Measurements from ENCODE around the gene DNAH3. TPM values are rescaled to one million over a fixed set of nuclear protein-coding genes. Genes with fewer than 3 reads are reported as not detected.

Gene DNAH3
- total and polyA plus RNA-seq, 8 donors = 0.03 TPM; not detected in 7

- H3K36me3 ChIP-seq = no peaks in the 10 kb centered on the region
- intact Hi-C loops (cut with DNase I) = no loop called here
- H3K4me1 ChIP-seq = no peaks in the 10 kb centered on the region
- no peaks in the 10 kb centered on the region for H3K9me3 ChIP-seq
- DNase-seq (peak in 1 of 6 donors; percentile 27), ATAC-seq (peak in 3 of 4 donors; percentile 51 to 70 (median 53)), FAIRE-seq (no peak)
- H3K27ac ChIP-seq = no peak overlapping the region
- no peak overlapping the region for H3K4me3 ChIP-seq
- TF ChIP-seq CTCF (IDR thresholded peaks at IDR 0.05) = no peak
- WGBS, 2 donors = 62 to 73% methylated on average over 4 of the region's 4 CpGs
- no peaks in the 10 kb centered on the region for H3K27me3 ChIP-seq
These were observed 232.0 kb downstream of the DNAH3 start for GRCh38 chr16:20918486-20919239.

- no peak for TF ChIP-seq CTCF (IDR thresholded peaks at IDR 0.05)
- no peak for DNase-seq
- 93 to 97% methylated on average over 4 of the region's 4 CpGs for WGBS, 2 donors
- Histone ChIP-seq H3K27ac (no peak overlapping the region), H3K9me3 (no peaks in the 10 kb centered on the region), H3K27me3 (no peaks in the 10 kb centered on the region), H3K4me3 (no peak overlapping the region), H3K36me3 (no peaks in the 10 kb centered on the region), H3K4me1 (no peaks in the 10 kb centered on the region)
- no peak for FAIRE-seq
- intact Hi-C loops (cut with DNase I) = no loop called here
- ATAC-seq = peak in 1 of 4 donors; percentile 36
These were observed 233.7 kb downstream of the DNAH3 start for GRCh38 chr16:20916942-20917341.

- Histone ChIP-seq H3K27ac (no peak overlapping the region), H3K36me3 (no peaks in the 10 kb centered on the region), H3K4me1 (peaks cover 0 to 5% (median 0%) of the 10 kb centered on the region in 3 donors), H3K9me3 (no peaks in the 10 kb centered on the region), H3K27me3 (no peaks in the 10 kb centered on the region), H3K4me3 (no peak overlapping the region)
- 94 to 95% methylated on average over 10 of the region's 10 CpGs for WGBS, 2 donors
- TF ChIP-seq CTCF (IDR thresholded peaks at IDR 0.05) = no peak
- ATAC-seq = no peak
- intact Hi-C loops (cut with DNase I) = no loop called here
- no peak for FAIRE-seq
- DNase-seq = no peak
These were observed 234.4 kb downstream of the DNAH3 start for GRCh38 chr16:20916289-20916688.

GRCh38 chr16:20911361-20911760 lies 239.3 kb downstream of the DNAH3 start:
- H3K27me3 ChIP-seq = no peaks in the 10 kb centered on the region
- H3K4me3 ChIP-seq = no peak overlapping the region
- 58 to 70% methylated on average over 1 of the region's 1 CpG for WGBS, 2 donors
- H3K27ac ChIP-seq = peak overlapping the region in 2 of 4 donors; percentile 10 to 39
- FAIRE-seq (no peak), DNase-seq (no peak), ATAC-seq (peak in 2 of 4 donors; percentile 17 to 27)
- no peaks in the 10 kb centered on the region for H3K9me3 ChIP-seq
- H3K36me3 ChIP-seq = no peaks in the 10 kb centered on the region
- intact Hi-C loops (cut with DNase I) = no loop called here
- TF ChIP-seq CTCF (IDR thresholded peaks at IDR 0.05) = no peak
- H3K4me1 ChIP-seq = peaks cover 0 to 13% (median 0%) of the 10 kb centered on the region in 3 donors

GRCh38 chr16:20910781-20911321 lies 239.8 kb downstream of the DNAH3 start:
- peak overlapping the region in 2 of 4 donors; percentile 10 to 39 for H3K27ac ChIP-seq
- 55 to 63% methylated on average over 2 of the region's 2 CpGs for WGBS, 2 donors
- H3K27me3 ChIP-seq = no peaks in the 10 kb centered on the region
- TF ChIP-seq CTCF (IDR thresholded peaks at IDR 0.05) = no peak
- FAIRE-seq = no peak
- no peaks in the 10 kb centered on the region for H3K36me3 ChIP-seq
- H3K9me3 ChIP-seq = no peaks in the 10 kb centered on the region
- no peak overlapping the region for H3K4me3 ChIP-seq
- H3K4me1 ChIP-seq = peaks cover 0 to 18% (median 5%) of the 10 kb centered on the region in 3 donors
- ATAC-seq = peak in 3 of 4 donors; percentile 64 to 82 (median 66)
- intact Hi-C loops (cut with DNase I) = no loop called here
- DNase-seq = no peak
